Ammon's horn (tissue), 1 donor: ENCODE results near the gene MRPS9.

Experiments used
- DNase-seq: peaks from one replicate; pipeline ENCODE4 v3.0.0-alpha.2; 2016; ENCODE audit warnings: low spot score

The MRPS9 gene

DNA sequence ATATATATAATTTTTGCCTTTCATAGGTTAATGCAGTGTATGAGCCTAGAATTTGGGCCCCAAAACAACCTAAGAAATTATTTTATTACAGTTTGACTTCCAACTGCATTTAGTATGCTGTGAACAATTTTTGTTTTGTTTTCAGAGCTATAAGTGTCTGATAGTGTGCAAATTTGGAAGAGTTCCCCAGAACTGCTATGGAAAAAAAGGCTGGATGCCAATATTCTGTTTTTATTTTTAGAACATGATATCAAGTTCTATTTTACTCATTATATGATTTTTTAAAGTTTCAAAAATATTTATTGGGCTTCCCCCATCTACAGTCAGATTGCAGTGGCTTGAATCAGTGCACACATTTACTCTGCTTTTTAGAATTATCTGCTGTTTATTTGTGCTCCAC lies 42.6 kb downstream of the MRPS9 start:
- no peak for DNase-seq

DNA sequence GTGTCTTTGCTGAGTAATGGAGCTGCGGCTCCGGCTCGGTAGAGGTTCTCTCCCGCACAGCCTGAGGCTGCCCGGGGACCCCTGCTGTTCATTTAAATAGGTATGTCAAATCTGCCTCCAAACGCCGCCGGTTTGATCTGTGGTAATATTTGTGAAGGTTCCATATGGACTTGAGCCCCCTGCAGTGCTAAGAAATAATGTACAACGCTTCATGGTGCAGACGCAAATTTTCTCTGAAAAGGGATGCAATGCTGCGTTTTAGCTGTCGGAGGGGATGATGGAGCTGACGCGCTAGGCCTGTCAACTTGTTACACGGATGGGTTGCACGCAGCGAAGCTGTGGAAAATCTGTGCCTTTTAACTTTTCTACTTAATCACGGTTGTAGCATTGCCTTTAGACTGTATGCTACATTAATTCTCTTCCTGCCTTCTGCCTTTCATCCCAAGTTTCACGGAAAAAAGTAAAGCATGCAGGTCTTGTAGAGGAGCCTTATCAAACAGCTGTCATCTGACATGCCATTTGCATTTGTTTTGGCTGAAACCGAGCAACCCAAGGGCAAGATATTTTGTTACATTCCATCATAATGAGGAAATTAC lies 43.2 kb downstream of the MRPS9 start:
- DNase-seq: no peak

DNA sequence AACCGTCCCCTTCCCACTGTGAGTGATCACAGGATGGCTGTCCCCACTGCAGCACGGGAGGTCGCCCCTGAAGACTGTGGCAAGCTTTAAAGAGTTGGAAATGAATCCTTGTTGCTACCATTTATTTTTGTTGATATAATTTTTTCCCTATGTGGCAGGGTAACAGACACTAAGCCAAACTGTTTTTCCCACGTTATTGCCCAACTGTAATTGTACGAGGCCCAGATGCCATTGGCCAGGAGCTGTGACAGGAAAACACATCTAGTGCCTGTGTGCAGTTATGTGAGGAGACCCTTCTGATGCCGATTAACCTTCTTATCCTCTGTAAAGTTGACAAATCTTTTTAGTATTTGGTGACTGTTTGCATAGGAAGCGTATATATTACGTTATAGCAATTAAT lies 44.2 kb downstream of the MRPS9 start:
- DNase-seq: no peak

DNA sequence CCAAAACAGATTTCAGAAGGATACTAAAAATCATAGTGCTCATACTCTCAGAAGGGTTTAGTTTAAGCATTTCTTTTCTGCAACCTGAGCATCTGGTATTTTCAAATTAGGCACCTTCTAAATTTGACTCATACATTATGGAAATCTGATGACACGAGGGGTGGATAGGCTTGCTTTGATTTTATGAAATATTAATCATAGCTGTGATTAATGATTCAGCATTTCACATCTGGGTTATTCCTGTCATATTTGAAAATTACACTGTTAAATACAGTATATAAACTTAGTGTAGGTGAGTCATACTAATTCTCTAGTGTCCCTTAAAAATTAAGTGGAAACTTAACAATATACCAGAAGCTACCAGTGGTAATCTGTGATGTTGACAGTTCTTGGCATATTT lies 47.7 kb downstream of the MRPS9 start:
- no peak for DNase-seq

DNA sequence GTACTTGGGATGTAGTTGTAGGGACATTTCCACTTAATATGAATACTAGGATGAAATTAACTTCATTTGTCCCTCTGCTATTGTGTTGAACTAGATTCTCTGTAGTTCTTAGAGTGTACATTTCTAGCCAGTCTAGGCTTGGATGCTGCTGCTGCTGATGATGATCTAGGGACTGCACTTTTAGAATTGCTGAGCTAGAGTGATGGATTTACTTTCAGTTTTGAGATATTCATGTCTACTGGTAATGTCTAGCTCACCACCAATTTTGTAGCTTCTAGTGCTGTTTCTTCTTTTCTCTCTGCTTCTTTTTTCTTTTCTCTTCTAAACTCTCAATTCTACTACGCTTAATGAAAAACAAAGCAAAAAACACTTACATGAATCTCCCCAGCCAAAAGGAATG lies 49.4 kb downstream of the MRPS9 start:
- no peak for DNase-seq

DNA sequence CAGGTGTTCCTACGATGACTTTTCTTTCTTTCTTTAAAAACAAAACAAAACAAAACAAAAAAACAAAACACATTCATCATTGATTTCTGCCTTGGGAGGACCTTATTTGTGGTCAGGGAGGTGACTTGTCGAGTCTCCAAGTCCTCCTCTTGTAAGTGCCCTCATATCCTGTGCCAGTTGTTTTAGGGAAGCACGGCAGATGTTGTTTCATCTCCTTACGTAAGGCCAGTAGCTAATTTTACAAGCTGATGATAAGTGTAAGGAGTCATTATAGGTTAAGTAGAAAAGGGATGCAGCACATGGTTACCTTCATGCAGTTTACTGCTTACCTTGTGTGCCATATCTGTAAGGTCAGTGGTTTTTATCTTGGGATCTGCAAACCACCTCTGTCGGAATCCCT lies 52.2 kb downstream of the MRPS9 start:
- DNase-seq: no peak

DNA sequence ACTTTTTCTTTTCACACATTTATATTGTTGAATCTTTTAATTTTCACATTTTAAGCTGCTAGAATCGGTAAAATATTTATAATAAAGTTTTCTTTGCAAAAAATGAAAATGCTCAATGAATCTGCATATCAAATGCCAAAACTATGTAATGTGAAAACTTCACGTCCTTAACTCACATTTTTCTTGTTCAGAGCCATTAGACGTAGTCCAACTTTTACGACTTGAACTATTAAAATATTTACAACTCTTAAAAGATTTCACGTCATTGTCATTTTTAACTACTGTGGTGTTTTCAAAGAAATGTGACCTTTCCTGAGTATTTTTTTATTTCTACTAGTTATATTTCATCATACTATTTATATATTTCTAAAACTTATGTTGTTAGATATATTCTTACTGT lies 54.9 kb downstream of the MRPS9 start:
- no peak for DNase-seq

DNA sequence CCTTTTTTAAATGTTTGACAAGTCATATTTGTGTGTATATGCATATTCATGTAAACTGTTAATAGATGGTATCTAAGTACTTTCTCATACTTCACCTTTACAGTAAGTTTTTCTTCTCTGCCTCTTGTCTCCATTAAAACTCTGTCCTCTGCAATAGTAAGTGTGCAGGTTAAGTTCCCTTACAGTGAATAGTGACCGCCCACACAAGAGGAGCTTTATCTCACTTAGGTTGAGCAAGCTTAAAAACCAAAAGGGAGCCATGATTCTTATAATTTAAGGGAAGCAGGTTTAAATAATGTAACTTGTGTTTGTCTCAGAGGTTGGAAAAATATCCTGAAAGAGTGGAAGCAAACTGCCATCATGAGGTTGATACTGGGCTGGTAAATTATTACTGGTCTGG lies 61.3 kb downstream of the MRPS9 start:
- no peak for DNase-seq

DNA sequence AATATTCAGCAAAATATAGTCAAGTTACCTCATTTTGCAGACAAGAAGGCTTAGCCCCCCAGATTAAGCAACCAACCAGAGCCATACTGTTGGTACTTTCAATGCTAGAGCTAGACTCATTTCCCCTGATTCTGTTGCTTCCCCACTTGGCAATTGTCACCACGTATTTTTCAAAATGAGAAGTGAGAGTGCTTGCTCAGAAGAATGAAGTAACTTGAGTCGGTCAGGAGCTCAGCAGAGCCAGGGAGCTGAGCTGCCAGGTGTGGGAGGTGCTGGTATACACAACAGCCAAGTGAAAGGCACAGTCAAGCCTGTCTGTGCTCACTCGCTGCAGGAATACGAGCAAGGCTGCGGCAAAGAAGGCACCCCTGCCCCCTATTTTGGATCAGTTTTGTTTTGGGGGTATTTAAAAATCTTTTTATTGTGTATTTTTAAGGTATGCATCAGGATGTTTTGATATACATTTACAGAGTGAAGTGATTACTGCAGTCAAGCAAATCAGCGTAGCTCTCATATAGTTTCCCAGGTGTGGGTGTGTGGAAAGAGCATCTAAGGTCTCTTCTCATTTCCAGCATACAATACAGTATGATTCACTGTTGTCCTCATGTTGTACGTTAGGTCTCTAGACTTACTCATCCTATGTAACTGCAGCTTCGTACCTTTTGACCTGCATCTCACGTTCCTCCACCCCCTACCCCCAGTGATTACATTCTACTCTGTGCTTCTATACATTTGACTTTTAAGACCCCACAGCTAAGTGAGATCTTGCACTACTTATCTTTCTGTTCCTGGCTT lies 62.4 kb downstream of the MRPS9 start:
- DNase-seq: peak; percentile 38

DNA sequence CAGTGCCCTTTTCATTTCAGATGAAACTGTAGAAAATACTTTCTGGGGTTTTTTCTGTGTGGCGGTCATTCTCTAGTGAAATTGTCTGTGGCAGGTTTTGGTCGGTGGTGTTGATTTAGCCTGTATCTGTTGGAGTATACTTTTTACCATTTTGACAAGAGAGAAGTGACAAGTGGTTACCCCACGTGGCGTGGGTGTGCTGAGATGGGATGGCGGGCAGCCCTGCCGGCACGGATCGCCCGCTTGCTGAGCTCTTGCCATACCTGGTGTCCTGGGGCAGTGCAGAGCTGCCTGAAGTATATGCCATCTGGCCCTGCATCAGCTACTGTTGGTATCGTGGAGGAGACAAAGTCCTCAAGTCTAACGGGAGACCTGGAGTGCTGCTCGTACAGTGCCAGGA lies 64.1 kb downstream of the MRPS9 start:
- DNase-seq: no peak

DNA sequence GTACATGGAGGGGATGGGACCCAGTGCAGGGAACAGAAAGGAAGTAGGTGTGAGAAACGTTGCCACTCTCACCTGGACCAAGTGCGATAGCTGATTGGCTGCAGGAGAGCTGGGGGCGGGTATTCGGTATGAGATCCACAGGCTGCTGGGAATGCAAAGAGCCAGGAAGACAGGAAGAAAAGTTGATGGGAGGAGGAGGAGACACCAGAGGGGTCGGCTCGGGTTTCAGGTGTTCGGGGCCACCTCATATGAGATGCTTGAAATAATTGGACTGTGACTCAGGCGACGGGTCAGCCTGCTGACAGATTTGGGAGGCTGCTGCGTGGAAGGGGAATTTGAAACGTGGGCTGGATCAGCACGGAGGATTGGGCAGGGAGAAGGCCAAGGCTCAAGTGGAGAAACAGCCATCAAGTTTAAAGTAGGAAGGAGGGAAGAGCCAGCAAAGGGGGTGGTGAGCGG lies 65.1 kb downstream of the MRPS9 start:
- DNase-seq: no peak

DNA sequence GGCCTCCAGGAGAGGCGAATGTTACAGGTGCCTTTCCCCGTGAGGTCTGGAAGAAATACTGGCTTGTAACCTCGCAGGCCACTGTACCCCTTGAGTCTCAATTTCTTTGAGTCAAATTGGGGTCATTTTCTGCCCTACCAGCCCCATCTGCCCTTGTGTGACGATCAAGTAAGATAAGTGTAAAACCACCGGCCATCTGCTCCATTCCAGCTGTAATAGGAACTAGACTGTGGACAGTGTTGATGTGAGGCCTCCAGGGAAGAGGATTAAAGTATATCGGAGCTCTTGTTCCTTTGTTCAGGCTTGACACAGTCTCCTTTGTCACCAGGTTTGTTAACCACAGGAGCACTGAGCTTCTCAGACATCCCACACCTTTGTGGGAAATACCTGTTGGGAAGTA lies 65.6 kb downstream of the MRPS9 start:
- DNase-seq: no peak

DNA sequence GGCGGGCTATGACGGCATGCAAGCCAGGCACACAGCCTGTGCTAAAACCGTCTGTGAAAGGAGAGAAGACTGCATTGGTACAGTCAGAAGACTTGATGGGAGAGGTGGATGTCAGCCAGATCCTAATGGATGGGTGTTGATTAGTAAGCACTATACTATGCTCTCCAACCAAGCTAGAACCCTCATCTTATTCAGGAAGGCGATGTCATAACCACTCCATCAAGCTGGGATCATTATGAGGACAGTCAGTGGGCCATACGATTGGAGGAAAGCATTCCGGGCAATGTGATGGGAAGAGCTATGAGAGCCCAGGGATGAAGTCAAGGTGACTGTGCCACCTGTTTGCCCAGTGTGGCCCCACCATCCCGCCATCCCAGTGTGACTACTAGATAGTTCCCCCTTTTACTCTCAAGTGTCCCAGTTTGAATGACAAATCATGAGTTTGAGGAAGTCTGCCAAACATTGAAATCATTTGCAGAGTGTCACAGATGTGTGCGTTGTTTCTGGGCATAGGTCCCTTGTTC lies 66.4 kb downstream of the MRPS9 start:
- no peak for DNase-seq

DNA sequence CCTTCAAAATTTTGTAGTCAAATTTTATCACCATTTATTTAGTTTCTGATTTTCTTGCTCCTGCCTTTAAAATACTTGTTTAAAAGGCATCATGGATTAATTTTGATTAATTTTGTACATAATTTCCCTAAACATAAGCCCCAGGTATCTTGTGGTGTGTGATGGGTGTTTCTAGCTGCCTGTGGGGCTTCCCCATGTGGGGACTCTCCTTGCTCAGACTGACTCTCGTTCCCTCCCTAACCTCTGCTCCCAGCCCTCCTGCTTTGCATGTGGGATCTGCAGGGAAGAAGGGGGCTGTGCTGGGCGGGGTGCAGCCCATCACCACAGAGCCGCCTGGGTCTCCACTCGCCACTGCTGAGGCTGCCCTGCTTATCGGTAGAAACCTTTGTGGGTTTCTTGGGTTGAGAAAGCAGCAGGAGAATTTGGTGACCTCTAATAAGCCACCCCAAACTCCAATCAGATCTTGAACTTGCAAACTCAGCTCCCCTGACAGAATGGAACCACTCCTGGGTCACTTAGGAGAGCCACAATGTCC lies 72.5 kb downstream of the MRPS9 start:
- no peak for DNase-seq

DNA sequence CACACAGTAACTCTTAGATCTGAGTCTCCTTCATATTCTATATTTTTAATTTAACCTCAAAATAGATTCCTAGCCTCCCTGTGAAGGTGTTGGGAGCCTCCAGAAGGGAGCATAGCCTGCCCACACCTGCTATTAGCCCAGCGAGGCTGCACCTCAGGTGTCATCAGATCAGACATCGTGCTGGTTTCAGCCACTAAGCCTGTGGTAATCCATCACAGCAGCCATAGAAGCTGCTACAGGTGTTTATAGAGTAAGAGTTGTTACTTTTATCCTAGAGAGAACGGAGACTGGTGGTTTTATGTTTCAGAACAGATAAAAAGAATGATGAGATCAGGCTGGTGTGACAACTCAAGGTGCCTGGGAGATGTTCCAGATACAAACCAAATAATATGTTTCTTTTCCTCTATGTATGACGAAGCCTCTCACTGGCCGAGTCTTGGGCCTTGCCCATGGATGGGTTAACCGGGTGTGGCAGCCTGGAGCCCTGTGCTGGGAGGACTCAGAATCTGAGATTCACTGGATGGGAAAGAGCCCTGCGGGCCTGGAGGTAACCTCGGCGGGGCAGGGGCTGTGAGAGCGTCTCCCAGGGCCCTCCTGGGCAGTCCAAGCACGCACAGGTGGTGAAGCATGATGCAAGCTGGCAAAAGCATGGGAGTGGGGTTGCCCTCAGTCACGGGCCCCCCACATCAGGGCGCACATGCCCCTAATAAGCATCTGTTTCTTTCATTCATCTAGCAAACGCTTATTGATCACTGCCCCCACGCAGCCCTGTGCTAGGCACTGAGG lies 73.7 kb downstream of the MRPS9 start:
- DNase-seq: no peak

DNA sequence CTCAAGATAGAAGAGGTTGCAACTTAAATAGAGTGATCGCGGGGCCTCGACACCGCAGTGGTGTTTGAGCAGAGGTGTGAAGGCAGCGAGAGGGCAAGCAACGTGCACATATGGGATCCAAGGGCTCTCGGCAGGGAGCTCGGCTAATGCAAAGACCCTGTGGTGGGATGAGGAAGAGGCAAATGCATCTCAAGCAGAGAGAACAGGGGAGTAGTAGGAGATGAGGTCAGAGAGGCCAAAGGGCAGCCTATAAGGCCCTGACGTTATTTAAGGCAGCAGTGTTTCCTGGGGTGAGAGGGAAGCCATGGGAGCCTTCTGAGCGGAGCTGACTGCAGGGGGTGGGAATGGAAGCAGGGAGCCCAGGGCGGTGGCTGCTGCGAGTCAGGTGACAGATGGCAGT lies 74.5 kb downstream of the MRPS9 start:
- DNase-seq: no peak

DNA sequence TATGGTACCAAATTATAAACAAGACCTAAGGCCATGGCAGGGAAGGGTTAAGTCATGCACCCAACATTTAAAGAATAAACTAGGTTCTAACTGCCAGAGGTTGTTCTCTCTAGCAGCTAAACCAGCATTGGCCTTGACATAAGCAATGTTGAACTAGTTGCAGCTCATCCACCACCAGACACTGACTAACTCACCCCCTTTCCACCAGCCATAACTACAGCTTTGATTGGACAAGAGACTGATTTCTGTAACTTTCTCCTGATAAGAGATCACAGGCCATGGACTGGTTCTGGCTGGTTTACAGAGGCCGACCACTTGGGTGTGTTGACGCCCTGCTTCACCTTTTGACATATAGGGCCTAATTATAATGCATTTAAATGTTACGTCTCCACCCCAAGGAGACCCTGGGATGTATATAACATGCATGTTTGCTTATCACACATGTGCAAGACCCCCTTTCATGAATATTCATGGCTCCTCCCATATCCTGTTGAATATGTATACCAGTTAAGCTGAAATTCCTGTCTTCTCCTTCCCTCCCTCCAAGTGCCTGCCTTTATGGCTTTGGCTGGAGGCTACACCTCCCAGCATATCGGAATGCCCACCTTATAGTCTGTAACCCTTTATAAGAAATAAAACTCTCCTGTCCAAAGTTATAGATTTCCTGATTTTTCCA lies 75.9 kb downstream of the MRPS9 start:
- no peak for DNase-seq

DNA sequence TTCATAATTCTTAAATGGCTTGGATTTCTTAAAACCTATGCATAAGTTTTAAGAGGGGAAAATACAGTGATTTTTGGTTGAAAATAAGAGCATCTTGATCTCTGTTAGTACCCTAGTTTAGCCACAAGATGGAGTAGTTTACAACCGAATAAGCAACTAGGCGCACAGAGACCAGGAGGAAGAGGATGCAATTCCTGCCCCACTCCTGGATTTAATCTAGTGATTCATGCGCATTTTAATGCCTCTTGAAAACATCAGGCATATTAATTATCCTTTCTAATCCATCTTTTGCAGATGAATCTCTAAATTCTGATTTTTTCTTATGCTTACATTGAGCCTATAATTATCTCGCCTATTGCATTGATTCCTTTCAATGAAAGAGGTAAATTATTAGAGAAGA lies 76.7 kb downstream of the MRPS9 start:
- DNase-seq: peak; percentile 80

DNA sequence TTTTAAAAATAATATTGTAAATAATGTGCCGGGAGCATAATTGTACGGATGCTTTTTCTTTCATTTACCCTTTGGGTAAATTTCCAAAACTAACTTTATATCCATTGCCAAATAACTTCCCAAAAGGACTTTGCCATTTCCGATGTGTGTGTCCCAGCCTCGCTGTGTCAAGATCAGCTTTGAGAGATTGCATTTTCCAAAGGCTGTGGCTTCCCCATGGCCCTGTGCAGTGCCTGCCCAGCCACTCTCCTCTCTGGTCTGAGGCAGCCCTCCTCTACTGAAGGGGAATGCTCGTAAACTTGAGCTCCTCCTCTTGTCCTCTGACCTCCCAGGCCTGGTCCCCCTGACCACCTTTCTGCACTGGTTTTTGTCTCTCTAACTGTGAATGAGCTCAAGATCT lies 78.5 kb downstream of the MRPS9 start:
- no peak for DNase-seq

DNA sequence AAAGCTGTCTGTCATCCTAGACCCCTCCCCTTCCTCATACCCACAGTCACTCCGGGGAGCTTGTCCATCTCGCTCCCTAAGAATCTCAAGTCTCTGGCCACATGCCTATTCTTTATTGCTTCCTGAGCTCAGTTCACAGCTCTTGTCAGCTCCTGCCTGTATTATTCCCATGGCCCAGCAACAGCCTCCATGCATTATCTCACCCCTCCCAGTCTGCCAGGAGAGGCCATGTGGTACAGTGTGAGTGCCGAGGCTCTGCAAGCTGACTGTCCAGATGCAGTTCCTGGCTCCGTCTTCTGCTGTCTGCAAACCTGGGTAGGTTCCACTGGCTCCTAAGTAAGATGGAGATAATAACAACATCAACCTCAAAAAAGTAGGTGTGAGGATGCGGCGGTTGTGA lies 79.7 kb downstream of the MRPS9 start:
- DNase-seq: no peak

DNA sequence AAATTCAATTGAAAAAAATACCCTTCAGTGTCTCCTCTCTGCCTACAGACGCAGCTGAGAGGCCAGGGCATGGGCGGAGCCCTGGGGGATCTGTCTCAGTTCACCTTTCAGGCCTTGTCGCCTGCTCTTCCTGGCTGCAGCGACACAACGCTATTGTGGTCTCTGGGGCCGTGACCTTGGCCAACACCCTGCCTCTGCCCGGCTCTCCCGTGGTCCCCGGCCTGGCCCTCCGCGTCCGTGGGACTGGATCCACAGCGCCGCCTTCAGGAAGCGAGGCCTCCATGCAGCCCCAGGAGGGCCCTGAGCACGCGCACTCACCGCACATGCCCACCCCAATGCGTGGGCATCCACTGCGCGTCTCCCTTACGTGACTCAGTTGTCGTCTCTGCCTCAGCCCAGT lies 81.1 kb downstream of the MRPS9 start:
- no peak for DNase-seq

DNA sequence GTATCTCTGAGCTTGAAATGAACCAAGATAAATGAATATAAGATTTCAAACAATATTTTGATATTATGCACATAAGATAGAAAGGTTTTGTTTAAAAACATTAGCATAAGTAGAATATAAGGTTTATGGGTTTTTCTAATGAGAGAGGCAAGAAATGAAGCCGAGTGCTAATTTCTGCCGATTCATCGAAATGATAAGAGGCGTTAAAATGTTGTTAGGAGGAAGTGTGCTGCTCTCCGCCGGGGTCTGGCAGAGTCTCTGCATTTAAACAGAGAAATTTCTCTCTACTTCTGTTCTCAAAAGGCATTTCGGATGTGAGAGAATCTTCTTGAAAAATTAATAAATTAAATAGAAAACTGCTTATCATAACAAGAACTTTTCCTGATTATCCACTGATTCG lies 83.6 kb downstream of the MRPS9 start:
- no peak for DNase-seq
